M059J (cell line): ENCODE results near the gene RABGGTA. TPM values are rescaled to one million over a fixed set of nuclear protein-coding genes. Genes with fewer than 3 reads are reported as not detected.

ENCODE experiments used
- DNase-seq: peaks from one replicate; pipeline ENCODE4 v3.0.0-alpha.2; 2012; ENCODE audit warnings: low read depth
- total RNA-seq: library from RNA; depleted of rRNA; stranded (reverse); fragments of >200 nt; shearing (Covaris generic); gene quantifications from 2 replicates; pipeline ENCODE4 v1.2.3, GENCODE V29; 2014

The RABGGTA gene
- total RNA-seq, 1 experiment from 2014 or later, result 17.7 TPM

DNA sequence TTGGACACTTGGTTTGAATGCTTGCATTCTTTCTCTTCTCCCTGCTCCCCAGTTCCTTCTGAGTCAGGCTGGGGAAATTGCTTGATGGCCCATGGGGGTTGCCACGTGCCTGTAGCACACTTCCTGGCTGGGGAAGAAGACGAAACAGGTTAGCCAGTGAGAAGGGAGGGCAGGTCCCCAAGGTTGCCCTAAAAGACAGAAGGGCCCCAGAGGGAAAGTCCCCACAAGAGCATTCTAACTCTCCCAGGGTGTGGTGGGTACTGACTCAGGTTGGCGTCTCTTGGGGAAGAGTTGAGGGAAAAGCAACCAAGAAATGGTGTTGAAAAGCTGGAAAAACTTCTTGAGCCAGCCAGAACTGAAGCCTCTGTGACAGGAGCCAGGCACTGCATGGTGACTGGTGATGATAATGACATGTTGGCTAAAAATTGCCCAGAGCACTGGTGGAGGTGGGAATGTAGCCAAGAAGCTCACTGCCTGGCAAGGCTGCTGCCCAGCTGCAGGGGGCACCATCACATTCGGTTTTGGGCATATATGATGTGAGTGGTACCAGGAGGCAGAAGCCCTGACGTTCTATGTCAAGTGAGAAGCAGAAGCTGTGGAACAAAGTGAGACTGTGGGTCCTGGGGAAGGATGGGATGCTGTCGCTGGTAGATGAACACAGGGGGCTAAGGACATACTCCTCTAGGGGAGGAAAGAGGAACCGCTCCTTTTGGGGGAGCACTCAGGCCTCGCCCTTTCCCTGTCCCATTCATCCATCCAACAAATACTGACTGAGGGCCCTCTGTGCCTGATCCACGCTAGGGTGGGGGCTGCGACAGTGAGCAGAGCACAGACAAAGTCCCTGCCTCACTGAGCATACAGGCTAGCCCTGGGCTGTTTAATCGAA is 8.1 kb upstream of the RABGGTA start:
- DNase-seq, result peak; percentile 32

DNA sequence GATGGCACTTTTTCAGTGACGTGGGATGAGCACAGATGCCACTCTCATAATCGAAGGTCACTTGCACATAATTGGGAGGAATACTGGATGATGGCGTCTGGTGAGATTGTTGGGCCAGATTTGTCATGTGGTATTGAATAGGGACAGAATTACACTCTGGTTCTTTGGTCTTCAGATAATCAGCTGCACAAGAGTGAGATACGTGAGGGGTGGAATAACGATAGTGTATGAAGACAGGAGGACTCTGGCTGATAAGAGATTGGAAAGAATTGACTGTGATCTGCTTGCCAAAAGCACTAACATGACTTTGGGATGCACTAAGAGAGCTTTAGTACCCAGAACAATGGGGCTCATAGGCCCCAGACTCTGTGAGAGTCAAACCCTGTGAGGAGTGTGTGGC is 7.0 kb upstream of the RABGGTA start:
- DNase-seq, result no peak

DNA sequence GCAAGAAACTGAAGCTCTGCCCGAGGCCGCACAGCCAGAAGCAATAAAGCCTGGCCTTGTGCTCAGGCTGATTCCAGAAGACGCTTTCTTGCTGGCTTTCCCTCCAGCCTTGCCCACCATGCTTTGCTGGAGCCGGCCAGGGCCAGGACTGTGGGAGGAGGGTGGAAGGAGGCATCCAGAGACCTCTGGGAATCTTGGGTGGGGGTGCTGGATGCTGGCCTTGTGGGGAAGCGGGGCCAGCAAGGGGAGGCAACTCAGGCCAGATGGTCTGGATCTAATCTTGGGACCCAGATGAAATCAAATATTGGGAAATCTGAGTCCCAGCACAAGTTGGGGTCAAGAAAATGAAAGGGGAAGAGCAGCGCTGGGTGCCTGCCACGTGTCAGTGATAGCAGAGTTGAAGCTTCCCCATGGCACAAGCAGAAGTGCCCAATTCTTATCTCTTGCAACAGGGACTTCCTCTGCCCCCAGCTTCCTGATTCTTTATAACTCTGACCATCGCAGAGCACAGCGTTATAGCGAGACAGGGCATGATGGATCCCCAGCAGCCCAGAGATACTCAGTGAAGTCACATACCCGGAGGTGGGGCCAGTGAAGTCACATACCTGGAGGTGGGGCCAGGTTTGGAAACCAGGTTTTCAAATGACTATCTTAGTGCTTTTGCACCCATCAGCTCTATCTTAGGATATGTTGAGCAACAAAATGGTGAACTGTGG is 6.4 kb upstream of the RABGGTA start:
- no peak for DNase-seq

DNA sequence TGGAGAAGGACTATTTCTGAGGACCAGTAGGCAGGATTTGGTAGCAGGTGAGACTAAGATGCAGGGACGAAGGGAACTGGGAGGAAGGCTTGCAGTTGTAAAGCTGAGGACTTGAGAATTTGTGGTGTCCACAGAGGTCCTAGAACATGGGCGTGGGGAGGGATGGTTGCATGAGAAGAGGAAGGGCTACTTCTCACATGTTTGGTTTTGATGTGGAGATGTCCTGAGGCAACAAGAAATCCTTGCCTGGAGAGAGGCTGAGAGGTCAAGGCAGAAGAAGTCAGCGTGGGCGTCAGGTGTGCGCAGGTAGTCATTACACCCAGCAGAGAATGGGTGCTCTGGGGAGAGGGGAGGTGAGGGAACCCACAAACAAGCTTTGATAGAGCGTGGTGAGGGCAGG is 5.7 kb upstream of the RABGGTA start:
- no peak for DNase-seq

DNA sequence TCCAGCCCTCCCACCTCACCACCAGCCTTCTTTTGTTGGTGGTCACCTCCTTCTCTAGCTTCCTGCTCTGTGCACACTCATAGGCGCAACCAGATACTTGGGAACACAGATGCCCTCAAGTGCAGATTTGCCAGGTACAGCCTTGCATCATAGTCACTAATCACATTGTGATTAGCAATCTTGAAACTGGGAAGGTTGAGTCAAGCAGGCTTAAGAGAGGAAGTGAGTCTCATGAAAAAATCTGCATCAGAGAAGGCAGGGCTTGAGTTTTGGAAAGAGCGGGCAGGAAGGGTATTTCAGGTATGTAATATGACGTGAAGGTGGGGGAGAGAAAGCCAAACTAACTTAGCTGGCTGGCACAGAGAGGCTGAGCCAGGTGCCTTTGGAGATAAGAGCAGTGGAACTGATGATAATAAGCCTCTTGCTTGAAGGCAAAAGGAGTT is 2.7 kb upstream of the RABGGTA start:
- DNase-seq, result peak; percentile 26

DNA sequence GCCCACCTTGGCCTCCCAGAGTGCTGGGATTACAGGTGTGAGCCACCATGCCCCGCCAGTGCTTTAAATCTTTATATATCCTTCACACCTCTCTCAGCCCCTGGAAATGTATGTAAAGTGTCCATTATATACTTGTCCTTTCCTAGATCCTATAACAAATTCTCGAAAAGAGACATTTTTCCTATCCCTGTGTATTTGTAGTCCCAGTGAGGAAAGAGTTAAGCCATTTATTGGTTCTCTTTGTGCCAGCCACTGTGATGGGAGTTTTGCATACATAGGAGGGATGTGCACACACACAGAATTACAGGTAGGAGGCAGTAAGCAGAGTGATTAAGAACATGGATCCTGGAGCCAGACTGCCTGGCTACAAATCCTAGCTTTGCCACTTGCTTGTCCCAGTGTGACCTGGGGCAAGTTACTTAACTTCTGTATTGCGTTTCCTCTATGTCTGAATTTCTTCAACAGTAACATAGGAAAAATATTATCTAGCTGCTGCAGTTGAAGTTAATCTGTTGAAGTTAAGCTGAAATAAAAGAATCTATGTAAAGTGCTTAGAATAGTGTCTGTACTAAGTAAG is 2.1 kb upstream of the RABGGTA start:
- DNase-seq, result no peak

DNA sequence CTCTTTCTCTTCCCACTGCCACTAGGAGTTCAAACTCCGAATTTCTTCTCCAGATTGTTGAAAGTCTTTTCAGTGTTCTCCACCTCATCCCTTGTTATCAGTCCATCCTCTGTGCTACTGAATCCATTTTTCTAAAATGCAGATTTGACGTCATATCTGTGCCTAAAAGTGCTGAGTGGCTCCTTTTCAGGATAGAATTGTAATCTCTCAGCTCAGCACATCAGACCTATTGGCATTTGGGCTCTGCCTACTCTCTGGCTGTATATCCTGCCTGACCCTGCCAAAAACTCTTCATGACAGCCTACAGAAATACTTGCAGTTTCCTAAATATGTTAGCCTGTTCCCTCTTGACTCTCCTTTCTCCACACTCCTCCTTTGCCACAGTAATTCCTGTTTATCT is 1.1 kb upstream of the RABGGTA start:
- no peak for DNase-seq

DNA sequence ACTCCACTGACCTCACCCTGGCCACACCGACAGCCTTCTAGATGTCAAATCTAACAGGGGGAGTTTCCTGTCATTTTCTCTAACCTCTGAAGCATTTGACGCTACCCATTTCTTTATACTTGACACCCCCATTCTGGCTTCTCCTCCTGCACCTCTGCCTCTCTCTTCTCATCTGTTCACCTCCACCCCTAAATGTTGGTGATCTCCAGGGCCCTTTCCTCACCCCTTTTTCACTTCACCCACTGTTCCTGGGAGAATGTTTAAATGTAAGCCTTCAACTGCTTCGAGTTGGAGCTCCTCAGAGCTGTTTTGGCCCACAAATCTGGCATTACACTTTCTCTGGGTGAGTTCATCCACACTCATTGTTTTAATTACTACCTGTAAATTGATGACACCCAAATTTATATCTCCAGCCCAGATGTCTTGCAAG is 452 bp upstream of the RABGGTA start:
- DNase-seq, result no peak

DNA sequence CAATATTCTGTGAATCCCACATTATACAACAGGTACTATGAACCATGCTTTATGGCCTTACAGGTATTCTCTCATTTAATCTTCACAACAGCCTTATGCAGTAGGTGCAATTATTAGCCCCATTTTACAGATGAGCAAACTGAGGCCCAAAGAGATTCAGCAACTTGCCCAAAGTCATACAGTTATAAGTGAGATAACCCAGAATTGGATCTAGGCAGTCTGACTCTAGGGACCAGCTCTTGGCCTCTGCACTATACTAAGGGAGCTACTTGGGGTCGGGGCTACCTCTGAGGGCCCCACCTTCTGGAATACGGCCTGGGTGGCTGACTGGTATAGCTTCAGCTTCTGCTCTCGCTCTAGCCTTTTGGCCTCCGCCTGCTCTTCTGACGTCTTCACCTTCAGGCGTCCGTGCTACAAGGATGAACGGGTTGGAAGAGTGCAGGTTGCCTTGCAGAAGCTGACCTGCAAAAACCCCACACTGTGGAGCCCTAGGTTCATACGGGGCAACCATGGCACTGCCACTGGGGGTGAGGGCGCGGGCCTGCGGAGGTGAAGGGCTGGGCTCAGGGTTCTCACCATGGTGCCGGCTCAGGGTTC is 762 bp downstream of the RABGGTA start:
- DNase-seq, result no peak

DNA sequence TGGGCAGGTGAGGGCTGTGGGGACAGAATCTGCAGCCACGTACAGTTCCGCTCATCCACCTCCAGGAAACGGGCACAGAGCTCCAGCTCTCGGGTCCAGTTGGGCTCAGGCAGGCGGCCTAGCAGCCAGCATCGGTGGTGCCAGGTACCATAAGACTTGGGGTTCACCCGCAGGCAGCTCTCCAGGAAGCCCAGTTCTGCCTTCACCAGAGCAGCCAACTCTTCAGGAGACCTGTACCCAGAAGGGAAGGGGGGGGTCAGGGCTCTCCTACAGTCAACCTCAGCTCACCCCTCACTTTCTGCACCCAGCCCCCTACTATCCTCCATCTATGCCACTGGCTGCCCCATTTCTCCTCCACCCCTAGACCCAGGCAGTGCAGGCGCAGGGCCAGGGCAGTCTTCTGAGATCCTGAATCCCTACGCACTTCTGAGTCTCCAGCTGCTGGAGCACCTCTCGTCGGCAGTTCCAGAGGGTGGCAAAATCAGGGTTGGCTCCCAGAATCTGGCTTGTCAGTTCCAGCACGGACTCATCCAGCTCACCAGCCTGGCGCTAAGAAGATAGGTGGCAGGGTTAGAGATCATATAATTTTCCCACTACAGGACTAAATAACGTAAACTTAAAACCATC is 1.4 kb downstream of the RABGGTA start:
- no peak for DNase-seq

DNA sequence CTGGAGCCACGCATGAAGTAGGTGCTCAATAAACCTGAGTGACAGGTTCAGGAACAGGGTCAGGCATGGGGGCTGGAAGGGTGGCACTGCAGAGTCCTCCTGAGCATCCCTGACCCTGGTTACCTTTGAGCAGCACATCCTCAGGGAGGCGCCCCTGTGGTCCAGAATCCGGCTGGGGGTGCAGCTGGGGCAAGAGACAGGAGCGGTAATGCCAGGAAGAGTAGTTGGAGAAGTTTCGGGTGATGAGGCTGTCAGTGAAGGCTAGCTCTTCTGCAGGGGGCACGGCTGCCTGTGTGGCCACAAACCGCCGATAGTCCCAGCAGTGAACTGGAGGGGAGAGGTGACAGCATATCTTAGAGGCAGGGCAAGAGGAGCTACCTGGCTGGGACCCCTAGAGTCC is 2.0 kb downstream of the RABGGTA start:
- DNase-seq, result no peak

DNA sequence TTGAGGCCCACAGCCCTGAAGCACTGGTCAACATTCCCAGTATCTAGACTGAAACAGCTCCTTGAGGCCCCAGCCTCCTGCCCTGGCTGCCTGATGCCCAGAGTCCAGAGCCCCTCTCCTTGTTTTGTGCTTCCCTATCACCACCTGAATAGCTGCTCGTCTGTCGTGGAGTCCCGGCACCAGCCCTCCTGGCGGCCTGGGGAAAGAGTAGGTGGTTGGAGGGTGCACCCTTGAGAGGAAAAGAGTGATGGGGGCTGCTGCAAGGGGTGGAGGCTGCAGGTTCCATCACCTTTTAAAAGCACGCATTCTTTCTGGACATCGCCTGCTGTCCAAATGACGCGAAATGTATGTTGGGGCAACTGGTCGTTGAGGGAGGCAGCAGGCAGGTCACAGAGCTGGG is 3.2 kb downstream of the RABGGTA start:
- no peak for DNase-seq

DNA sequence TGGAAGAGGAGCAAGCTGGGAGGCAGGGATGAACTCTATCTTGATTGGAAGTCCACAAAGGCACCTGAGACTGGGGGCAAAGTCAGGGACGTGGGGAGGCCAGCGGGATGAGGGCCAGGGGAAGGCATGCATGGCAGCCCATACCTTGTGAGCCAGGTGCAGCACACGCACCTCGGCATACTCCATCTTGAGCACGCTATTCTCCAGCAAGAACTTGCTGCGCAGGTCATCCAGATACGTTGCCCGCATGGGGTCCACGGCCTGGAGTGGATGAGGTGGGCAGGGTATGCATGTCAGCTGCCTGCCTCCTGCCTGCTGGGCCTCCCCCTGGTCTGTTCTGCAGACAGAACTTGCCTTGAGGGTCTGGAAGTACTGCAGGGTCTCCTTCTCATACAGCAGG is 3.9 kb downstream of the RABGGTA start:
- DNase-seq, result no peak

DNA sequence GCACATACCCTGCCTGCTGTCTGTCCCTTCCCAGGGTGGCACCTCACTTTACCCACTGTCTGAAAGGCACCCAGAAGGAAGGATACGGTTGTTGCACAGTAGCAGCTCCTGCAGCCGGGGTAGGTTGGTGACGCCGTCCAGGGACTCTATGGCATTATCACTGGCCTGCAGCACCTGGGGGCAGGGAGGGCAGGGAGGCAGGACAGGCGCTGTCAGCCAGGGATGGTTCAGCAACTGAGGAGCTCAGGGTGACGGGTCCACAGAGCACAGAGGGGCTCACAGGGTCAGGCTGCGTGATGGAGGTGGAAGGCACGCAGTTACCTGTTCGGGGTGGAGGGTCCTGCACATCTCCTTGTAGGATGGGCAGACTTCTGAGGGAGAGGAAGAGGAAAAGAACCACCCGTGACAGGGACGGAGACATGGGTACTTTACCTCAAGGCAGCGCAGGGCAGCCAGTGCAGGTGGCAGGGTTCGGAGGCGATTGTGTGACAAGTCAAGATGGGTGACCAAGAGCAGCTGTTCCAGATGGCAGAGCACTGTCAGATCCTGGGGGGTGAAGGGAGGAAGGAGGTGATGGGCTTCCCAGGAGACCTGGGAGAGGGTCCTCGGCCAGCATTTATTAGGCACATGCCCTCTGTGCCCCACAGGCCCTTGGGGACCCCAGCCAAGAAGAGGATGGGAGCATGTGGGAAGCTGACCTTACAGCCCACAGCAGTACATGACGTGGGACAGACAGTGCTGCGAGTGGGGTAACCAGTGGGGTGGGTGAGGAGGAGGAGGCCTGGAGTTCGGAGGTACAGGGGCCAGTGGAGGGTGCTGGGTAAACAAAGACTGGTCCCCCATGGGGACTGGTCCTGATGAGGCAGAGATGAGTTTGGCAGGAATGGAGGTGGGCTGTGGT is 4.8 kb downstream of the RABGGTA start:
- DNase-seq, result no peak

DNA sequence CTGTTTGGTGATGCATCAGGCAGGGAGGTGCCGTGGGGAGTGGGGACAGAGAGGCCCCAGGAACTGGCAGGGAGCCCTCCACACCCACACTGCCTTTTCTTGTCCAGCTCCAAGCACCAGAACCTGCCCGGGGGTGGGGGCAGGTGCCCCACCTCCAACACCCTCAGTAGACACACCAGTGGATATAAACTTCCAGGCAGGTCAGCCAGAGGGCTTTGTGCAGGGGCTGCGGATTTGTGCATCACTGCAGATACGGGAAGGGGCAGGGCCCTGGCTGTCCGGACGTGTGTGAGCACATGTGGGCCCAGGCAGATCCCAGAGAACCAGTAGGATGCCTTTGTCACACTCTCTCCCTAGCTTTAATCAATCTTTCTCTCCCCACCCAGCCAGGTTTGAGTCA is 7.1 kb downstream of the RABGGTA start:
- DNase-seq, result no peak

DNA sequence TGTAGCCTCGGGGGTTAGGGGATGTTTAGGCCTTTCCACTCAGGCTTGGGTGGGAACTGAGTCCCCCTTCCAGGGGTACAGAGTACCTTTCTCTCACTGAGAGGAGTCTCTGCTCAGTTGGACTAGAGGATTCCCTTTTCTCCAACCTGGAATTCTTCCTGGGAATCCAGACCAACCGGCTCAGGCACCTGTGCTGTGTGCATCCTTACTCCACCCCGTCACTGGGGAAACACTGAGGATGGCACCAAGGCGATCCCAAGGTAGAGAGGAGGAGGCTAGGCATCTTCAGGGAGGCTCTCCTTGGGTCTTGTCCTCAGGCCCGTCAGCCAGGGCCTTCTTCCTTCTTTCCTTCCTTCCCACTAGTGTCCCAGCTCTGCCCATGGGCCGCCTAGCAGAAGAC is 7.5 kb downstream of the RABGGTA start:
- DNase-seq, result no peak

DNA sequence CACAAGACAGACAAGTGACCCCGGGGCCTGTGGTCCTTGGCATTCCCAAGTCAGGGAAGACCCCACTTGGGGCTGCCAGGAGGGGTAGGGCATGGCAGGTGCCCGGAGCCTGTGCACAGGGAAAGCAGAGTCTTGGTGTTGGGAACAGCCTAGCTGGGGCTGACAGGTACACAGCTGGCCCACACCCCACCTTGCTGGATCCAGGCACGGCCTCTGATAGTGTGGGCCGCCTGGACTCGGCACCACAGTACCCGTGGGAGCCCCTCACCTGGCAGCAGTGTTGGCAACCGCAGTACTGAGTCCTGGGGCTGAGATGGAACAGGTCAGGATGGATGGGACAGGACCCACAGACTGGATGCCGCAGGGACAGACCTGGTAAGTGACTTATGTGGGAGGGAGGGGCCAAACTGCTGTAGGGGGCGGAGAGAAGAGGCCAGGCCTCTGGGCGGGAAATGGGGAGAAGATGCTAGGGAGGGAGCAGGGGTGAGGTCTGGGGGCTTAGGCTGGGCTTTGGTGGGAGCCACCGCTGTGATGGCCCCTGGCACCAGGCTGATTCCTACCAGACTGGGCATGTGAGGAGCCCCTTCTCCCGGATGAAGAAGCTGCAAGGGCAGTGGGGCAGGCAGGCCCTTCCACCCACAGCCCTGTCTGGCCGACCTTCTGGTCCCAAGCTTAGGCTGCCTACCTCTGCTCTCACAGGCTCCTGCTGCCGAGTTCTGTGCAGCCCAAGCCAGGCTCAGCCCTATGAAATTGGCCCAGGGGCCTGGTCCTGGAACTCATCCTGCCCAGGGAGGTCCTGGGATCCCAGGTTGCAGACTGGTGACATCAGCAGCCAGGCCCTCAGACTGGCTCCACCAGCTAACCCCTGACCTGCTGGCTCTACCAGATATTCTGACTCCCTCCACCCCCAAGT is 8.3 kb downstream of the RABGGTA start, which contains the start of gene TGM1:
Gene TGM1 (minus strand): TSS at position 357 of the 913 bp plus-strand sequence. CDS start 825 bp downstream, outside the sequence.
- DNase-seq, result no peak

DNA sequence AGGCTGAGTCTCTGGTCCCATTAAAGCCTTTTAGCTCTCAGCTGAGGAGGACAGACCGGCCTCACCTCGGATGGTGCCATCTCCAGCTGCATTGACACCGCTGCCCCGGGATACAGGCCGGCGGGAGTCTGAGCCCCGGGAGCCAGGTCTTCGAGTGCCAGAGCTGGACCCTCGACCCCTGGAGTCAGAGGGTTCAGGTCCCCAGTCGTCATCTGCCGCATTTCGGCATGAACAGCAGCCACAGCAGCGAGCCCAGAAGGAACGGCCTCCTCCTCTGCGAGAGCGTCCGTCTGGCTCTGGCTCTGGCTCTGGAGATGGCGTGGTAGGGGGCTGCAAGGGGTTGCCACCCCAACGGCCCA is 9.4 kb downstream of the RABGGTA start:
- DNase-seq, result no peak

DNA sequence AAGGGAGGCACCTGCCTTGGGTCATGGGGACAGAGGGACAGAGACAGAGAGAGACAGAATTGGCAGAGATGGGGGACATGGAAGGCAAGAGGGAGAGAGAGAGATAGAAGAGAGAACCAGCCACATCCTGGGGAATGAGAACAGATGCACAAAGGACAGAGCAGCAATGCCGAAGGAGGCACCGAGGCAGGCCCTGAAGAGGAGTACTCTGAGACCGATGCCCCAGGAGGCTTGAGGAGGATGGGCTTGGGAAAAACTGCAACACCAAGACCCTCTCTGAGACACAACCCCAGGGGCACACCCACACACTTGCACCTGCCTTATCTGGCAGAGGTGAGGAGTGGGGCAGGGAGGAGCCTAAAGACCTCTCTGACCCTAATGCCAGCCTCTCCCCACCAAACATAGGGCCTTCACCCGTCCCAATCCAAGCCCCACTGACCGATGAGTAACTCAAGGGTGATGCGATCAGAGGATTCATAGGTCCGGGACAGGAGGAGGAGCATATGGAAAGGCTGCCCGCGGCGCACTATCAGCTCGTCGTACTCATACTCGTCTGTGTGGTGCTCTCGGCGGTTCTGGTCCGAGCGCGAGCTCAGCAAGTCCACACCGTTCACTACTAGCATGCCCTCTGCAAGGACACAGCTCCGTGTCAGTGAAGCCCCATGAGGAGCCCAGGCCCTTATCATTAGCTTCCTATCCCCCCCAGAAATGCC is 10.0 kb downstream of the RABGGTA start:
- no peak for DNase-seq
